SK-N-SH treated with all-trans-retinoic acid at 6 μM for 48 hours (cell line): ENCODE results near the gene PRKCE.

Experiments used
- ARNTL ChIP-seq: fragments of 450-650 bp; formaldehyde crosslinking; IDR thresholded peaks from 2 replicates; pipeline ENCODE4 v1.5.0; 2020; ENCODE audit warnings: low read depth, mild to moderate bottlenecking, moderate library complexity, borderline replicate concordance
- BACH2 ChIP-seq: fragments of 250-450 bp; sonication (Bioruptor Pico); IDR thresholded peaks from 2 replicates; pipeline ENCODE4 v1.9.0; 2021; ENCODE audit warnings: mild to moderate bottlenecking, borderline replicate concordance
- CSDC2 ChIP-seq: fragments of 250-450 bp; sonication (Bioruptor Pico); IDR thresholded peaks from 2 replicates; pipeline ENCODE4 v1.5.0; 2020; ENCODE audit warnings: mild to moderate bottlenecking, moderate library complexity
- CSRNP3 ChIP-seq: fragments of 250-450 bp; sonication (Bioruptor Pico); IDR thresholded peaks from 2 replicates; pipeline ENCODE4 v1.5.1; 2021; ENCODE audit warnings: mild to moderate bottlenecking, moderate library complexity
- ESRRG ChIP-seq: fragments of 250-450 bp; sonication (Bioruptor Pico); IDR thresholded peaks from 2 replicates; pipeline ENCODE4 v1.6.1; 2021; ENCODE audit warnings: mild to moderate bottlenecking
- GLIS3 ChIP-seq: fragments of 250-450 bp; sonication (Bioruptor Pico); IDR thresholded peaks from 2 replicates; pipeline ENCODE4 v1.5.0; 2020; ENCODE audit warnings: mild to moderate bottlenecking, moderate library complexity
- PATZ1 ChIP-seq: fragments of 250-450 bp; sonication (Bioruptor Pico); IDR thresholded peaks from 2 replicates; pipeline ENCODE4 v1.8.0; 2020; ENCODE audit warnings: mild to moderate bottlenecking, moderate library complexity, borderline replicate concordance
- POU6F1 ChIP-seq: fragments of 250-450 bp; sonication (Bioruptor Pico); IDR thresholded peaks from 2 replicates; pipeline ENCODE4 v1.8.0; 2021; ENCODE audit warnings: low read depth, mild to moderate bottlenecking, moderate library complexity, borderline replicate concordance
- PPARA ChIP-seq: fragments of 250-450 bp; sonication (Bioruptor Pico); IDR thresholded peaks from 2 replicates; pipeline ENCODE4 v1.5.0; 2020; ENCODE audit warnings: mild to moderate bottlenecking, borderline replicate concordance
- RARB ChIP-seq: fragments of 250-450 bp; sonication (Bioruptor Pico); IDR thresholded peaks from 2 replicates; pipeline ENCODE4 v1.8.0; 2021; ENCODE audit warnings: mild to moderate bottlenecking, moderate library complexity
- SNAI2 ChIP-seq: fragments of 250-450 bp; sonication (Bioruptor Pico); IDR thresholded peaks from 2 replicates; pipeline ENCODE4 v1.5.0; 2020; ENCODE audit warnings: mild to moderate bottlenecking, moderate library complexity
- TSHZ2 ChIP-seq: fragments of 250-450 bp; sonication (Bioruptor Pico); IDR thresholded peaks from 2 replicates; pipeline ENCODE4 v1.5.0; 2020; ENCODE audit warnings: mild to moderate bottlenecking, moderate library complexity
- ZFP3 ChIP-seq: fragments of 250-450 bp; sonication (Bioruptor Pico); IDR thresholded peaks from 2 replicates; pipeline ENCODE4 v1.5.0; 2020; ENCODE audit warnings: mild to moderate bottlenecking, moderate library complexity
- ZFP30 ChIP-seq: fragments of 450-650 bp; formaldehyde crosslinking; IDR thresholded peaks from 2 replicates; pipeline ENCODE4 v1.5.0; 2022; ENCODE audit warnings: mild to moderate bottlenecking, moderate library complexity

- TF ChIP-seq ZFP3 (CRISPR knock-in tag): no peak
- TF ChIP-seq BACH2 (CRISPR knock-in tag): no peak
- TF ChIP-seq ZFP30 (CRISPR knock-in tag): no peak
- TF ChIP-seq CSDC2 (CRISPR knock-in tag): no peak
- TF ChIP-seq TSHZ2: no peak
- no peak for TF ChIP-seq CSRNP3
- no peak for TF ChIP-seq GLIS3
- no peak for TF ChIP-seq ESRRG
- TF ChIP-seq ARNTL (CRISPR knock-in tag): no peak
- no peak for TF ChIP-seq SNAI2 (CRISPR knock-in tag)
- no peak for TF ChIP-seq POU6F1 (CRISPR knock-in tag)
- no peak for TF ChIP-seq PATZ1 (CRISPR knock-in tag)
- no peak for TF ChIP-seq RARB (CRISPR knock-in tag)
- TF ChIP-seq PPARA (CRISPR knock-in tag): no peak
These were observed 98.5 kb downstream of the PRKCE start for GRCh38 chr2:45750001-45750400.
